Subcutaneous abdominal adipose tissue (tissue), 5 donors: ENCODE data around the gene SLC6A7.

Experiments
- H3K27ac ChIP-seq: one replicate; pipeline ENCODE4 v1.7.0; 2013; ENCODE audit warnings: low read depth, mild to moderate bottlenecking, inconsistent platforms, low read length, moderate library complexity
- H3K27me3 ChIP-seq, 5 donors: one replicate each; pipeline ENCODE4 v1.7.0; 2013; ENCODE audit warnings: low read length in 5 of 5, inconsistent platforms in 1 of 5; ENCODE audit not compliant: control insufficient read depth in 5 of 5, insufficient read depth in 4 of 5
- H3K36me3 ChIP-seq, 5 donors: one replicate each; pipeline ENCODE4 v1.7.0; 2013; ENCODE audit warnings: low read length in 5 of 5; ENCODE audit not compliant: control insufficient read depth in 5 of 5, insufficient read depth in 5 of 5
- H3K4me1 ChIP-seq, 5 donors: one replicate each; pipeline ENCODE4 v1.7.0; 2013; ENCODE audit warnings: low read length in 5 of 5, mild to moderate bottlenecking in 3 of 5, moderate library complexity in 1 of 5; ENCODE audit not compliant: control insufficient read depth in 5 of 5, insufficient read depth in 5 of 5
- H3K4me3 ChIP-seq, 5 donors: one replicate each; pipeline ENCODE4 v1.7.0; 2013; ENCODE audit warnings: low read length in 5 of 5, low read depth in 1 of 5
- H3K9ac ChIP-seq, 5 donors: one replicate each; pipeline ENCODE4 v1.7.0; 2013; ENCODE audit warnings: low read length in 5 of 5, mild to moderate bottlenecking in 4 of 5, moderate library complexity in 3 of 5
- H3K9me3 ChIP-seq, 5 donors: one replicate each; pipeline ENCODE4 v1.7.0; 2013; ENCODE audit warnings: low read length in 5 of 5; ENCODE audit not compliant: control insufficient read depth in 5 of 5
- donor health status: healthy.
- donor health status: healthy.
- donor health status: healthy.
- donor health status: healthy.
- donor health status: healthy.

The SLC6A7 gene

DNA sequence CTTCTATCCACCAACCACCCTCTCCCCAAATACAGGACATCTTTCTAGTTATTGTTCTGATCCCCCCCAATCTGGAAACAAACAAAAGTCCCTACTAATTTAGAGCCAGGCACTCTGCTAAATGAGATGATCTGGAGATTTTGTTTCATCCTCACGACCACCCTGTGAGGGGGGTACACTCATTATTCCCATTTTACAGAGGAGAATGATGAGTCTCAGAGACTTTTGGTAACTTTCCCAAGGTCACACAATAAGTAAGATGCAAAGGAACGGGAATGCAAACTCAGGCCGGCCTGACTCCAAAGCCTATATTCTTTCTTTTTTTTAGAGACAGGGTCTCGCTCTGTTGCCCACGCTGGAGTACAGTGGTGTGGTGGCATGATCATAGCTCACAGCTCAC lies 43.6 kb upstream of the SLC6A7 start:
- Histone ChIP-seq H3K9me3 (no peaks in the 10 kb centered on the region), H3K27ac (peak overlapping the region; percentile 67), H3K36me3 (peaks cover 0 to 5% (median under 1%) of the 10 kb centered on the region in 5 donors), H3K4me3 (no peak overlapping the region), H3K4me1 (peaks cover 26 to 85% (median 76%) of the 10 kb centered on the region in 5 donors), H3K9ac (no peak overlapping the region), H3K27me3 (peaks cover 0 to 20% (median 3%) of the 10 kb centered on the region in 5 donors)

- no peak overlapping the region for H3K9ac ChIP-seq
- peaks cover 25 to 79% (median 72%) of the 10 kb centered on the region in 5 donors for H3K4me1 ChIP-seq
- peaks cover 0 to 19% (median 3%) of the 10 kb centered on the region in 5 donors for H3K27me3 ChIP-seq
- peaks cover 0 to 3% (median 0%) of the 10 kb centered on the region in 5 donors for H3K36me3 ChIP-seq
- H3K4me3 ChIP-seq = peak overlapping the region in 1 of 5 donors; percentile 3
- peak overlapping the region; percentile 67 for H3K27ac ChIP-seq
- no peaks in the 10 kb centered on the region for H3K9me3 ChIP-seq
Measured at GRCh38 chr5:150146862-150147601, 42.8 kb upstream of the SLC6A7 start.

DNA sequence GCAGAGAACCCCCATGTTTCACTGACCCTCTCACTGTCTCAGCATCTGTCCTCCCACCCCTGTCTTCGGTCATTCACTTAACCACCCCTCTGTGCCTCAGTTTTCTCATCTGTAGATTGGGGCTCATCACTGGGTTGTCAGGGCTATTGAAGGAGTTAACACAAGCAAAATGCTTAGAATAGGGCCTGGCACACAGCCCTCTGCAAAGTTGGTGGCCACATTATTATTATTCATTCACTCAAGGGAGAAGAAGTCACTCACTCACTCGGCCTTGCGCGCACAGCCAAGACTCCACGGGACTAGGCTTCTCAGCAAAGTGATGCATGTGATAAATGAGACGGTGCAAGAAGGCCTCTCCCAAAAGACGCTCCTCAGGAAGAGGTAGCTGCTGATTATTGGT lies 42.2 kb upstream of the SLC6A7 start:
- Histone ChIP-seq H3K4me3 (peak overlapping the region in 2 of 5 donors; percentile 3 to 36), H3K9me3 (no peaks in the 10 kb centered on the region), H3K27ac (peak overlapping the region; percentile 67), H3K4me1 (peaks cover 26 to 79% (median 72%) of the 10 kb centered on the region in 5 donors), H3K9ac (peak overlapping the region in 2 of 5 donors; percentile 48 to 54), H3K27me3 (peaks cover 0 to 22% (median 5%) of the 10 kb centered on the region in 5 donors), H3K36me3 (peaks cover 0 to 5% (median 3%) of the 10 kb centered on the region in 5 donors)

DNA sequence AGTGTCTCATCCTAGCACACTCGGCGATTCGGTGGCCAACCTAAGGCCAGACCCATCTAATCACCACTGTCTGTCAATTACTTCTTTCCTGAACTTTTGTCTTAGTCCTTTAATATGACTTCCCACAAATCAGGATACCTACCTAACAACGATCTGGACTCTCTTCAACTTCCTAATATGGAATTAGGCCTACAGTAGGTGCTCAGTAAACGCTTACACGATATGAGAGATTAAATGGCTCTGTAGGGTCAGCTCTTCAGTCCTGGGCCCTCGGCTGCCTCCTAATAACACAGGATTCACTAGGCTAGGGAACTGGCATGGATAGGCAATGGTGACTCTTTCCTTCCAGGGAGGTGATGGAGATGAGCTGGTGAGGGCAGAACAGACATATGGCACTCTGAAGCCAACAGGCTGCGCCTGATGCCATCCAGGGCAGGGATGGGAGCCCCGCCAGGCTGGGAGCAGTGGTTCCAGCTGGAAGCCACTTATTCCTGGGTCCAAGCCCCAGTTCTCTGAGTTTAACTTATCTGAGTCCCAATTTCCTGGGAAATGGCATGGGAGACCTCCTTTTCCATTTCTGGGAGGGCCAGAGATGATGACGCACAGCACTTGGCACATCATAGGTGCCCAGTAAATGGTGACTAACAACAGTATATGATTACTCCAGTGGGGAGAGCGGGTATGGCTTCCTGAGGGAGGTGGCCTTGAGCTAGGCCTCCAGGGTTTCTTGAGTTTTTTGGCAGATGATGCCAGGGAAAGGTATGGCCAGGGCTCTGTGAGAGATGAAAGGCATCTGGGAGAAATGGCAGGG lies 41.5 kb upstream of the SLC6A7 start:
- Histone ChIP-seq H3K4me3 (peak overlapping the region in 2 of 5 donors; percentile 22 to 36), H3K9me3 (no peaks in the 10 kb centered on the region), H3K27me3 (peaks cover 0 to 28% (median 7%) of the 10 kb centered on the region in 5 donors), H3K36me3 (peaks cover 0 to 7% (median 3%) of the 10 kb centered on the region in 5 donors), H3K9ac (peak overlapping the region in 3 of 5 donors; percentile 5 to 54 (median 48)), H3K4me1 (peaks cover 24 to 78% (median 67%) of the 10 kb centered on the region in 5 donors), H3K27ac (peak overlapping the region; percentile 67)

- H3K27ac ChIP-seq = peak overlapping the region; percentile 67
- H3K9ac ChIP-seq = no peak overlapping the region
- H3K36me3 ChIP-seq = peaks cover 0 to 7% (median 3%) of the 10 kb centered on the region in 5 donors
- peaks cover 19 to 74% (median 64%) of the 10 kb centered on the region in 5 donors for H3K4me1 ChIP-seq
- peaks cover 0 to 26% (median 7%) of the 10 kb centered on the region in 5 donors for H3K27me3 ChIP-seq
- no peaks in the 10 kb centered on the region for H3K9me3 ChIP-seq
- peak overlapping the region in 3 of 5 donors; percentile 11 to 21 (median 13) for H3K4me3 ChIP-seq
Measured at GRCh38 chr5:150149618-150150017, 40.2 kb upstream of the SLC6A7 start.

DNA sequence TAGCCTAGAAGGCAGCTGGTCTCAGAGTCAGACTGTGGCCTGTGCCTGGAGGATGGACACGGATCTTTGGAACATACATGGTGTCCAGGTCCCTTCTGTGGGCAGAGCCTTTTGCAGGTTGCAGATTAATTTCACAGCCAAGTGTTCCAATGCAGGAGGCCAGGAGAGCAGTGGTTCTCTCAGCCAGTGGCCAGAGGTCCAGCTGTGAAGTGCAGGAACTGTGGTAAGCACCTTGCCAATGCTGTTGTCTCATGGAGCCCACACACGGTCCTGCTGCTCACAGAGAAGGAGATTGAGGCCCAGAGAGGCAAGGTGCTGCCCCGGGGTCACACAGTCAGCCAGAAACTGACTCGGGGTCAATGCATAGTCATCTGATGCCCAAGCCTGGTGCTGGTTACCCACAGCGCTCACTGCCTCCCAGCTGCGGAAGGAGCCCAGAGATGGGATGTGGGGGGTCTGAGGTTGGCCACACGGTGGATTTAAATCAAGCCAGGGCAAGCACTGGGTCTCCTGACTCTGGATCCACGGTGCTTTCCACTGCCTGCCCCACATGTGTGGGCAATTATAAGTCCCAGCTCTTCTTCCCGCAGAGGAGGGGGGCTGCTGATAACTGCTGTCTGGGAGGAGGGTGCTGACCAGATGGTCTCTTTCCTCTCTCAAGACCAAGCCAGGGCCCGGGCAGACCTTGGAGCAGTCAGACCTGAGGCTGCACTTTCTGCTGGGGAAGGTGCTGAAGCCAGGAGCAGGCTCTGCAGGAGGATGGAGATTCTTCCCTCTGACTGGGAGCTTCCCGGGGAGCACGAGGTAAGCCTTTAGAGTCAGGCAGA lies 37.0 kb upstream of the SLC6A7 start:
- Histone ChIP-seq H3K27me3 (peaks cover 0 to 31% (median 7%) of the 10 kb centered on the region in 5 donors), H3K4me3 (peak overlapping the region; percentile 14 to 72 (median 62)), H3K27ac (peak overlapping the region; percentile 70), H3K36me3 (peaks cover 0 to 7% (median 3%) of the 10 kb centered on the region in 5 donors), H3K4me1 (peaks cover 15 to 79% (median 64%) of the 10 kb centered on the region in 5 donors), H3K9ac (peak overlapping the region in 3 of 5 donors; percentile 29 to 60 (median 48)), H3K9me3 (no peaks in the 10 kb centered on the region)

GRCh38 chr5:150153483-150153882 lies 36.4 kb upstream of the SLC6A7 start:
- H3K4me1 ChIP-seq = peaks cover 11 to 81% (median 66%) of the 10 kb centered on the region in 5 donors
- no peaks in the 10 kb centered on the region for H3K9me3 ChIP-seq
- H3K27ac ChIP-seq = peak overlapping the region; percentile 70
- peak overlapping the region in 3 of 5 donors; percentile 29 to 48 (median 38) for H3K9ac ChIP-seq
- H3K4me3 ChIP-seq = peak overlapping the region; percentile 14 to 72 (median 62)
- H3K36me3 ChIP-seq = peaks cover 0 to 7% (median 3%) of the 10 kb centered on the region in 5 donors
- H3K27me3 ChIP-seq = peaks cover 0 to 32% (median 7%) of the 10 kb centered on the region in 5 donors

DNA sequence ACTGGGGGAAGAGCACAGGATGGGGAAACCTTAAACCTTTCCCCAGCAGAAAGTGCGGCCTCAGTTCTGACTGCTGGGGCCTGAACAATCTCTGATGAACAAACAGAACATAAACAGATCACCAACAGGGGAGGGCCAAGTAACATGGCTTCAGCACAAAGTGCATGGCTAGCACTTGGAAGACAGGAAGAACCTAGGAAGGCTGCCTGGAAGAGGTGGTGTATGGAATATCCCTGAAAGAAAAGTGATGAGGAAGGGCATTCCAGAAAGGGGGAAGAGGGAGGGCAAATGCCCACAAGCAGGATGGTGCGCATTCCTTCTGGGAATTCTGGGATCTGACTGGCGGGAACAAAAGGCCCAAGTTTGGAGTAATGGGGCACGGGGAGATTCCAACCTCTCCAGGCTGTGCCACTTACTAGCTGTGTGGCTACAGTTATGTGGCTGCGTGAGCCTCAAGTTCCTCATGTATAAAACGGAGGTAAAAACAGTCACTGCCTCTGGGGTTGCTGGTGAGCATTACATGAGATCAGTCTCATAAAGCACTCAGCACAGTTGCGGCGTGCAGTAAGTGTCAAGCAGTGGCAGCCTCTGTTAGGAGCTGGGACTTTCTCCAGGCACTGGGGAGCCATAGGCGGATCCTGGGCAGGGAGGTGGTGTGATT lies 35.8 kb upstream of the SLC6A7 start:
- Histone ChIP-seq H3K27ac (peak overlapping the region; percentile 70), H3K36me3 (peaks cover 0 to 5% (median 0%) of the 10 kb centered on the region in 5 donors), H3K9me3 (no peaks in the 10 kb centered on the region), H3K4me3 (peak overlapping the region; percentile 14 to 72 (median 62)), H3K4me1 (peaks cover 6 to 81% (median 66%) of the 10 kb centered on the region in 5 donors), H3K27me3 (peaks cover 0 to 35% (median 9%) of the 10 kb centered on the region in 5 donors), H3K9ac (peak overlapping the region in 4 of 5 donors; percentile 21 to 52 (median 43))
